Upper lobe of left lung (tissue), 6 donors: ENCODE data around the gene NCR2. TPM values are rescaled to one million over a fixed set of nuclear protein-coding genes. Genes with fewer than 3 reads are reported as not detected.
"Not testable (repeated sequence)": the region's sequence is repeated elsewhere in the genome, so short reads cannot be mapped to it uniquely, and the experiment has no call there.

ENCODE experiments used
- ATAC-seq, 2 donors: fragments of 200-7000 bp; cut with Tn5 transposase; one replicate each; pipeline ENCODE4 v1.9.1; 2022; ENCODE audit warnings: mild to moderate bottlenecking in 2 of 2, moderate library complexity in 2 of 2; ENCODE audit not compliant: low FRiP score in 2 of 2
- DNase-seq, 2 donors: peaks; one replicate each; pipeline ENCODE4 v3.0.0-alpha.2; 2019 to 2020
- H3K27ac ChIP-seq, 4 donors: fragments of 200-600 bp; sonication (generic); one replicate each; pipeline ENCODE4 v1.5.1; 2016 to 2019
- H3K27me3 ChIP-seq, 4 donors: fragments of 200-600 bp; sonication (generic); one replicate each; pipeline ENCODE4 v1.5.1; 2017 to 2019
- H3K36me3 ChIP-seq, 4 donors: fragments of 200-600 bp; sonication (generic); one replicate each; pipeline ENCODE4 v1.5.1; 2016 to 2019
- H3K4me1 ChIP-seq, 4 donors: fragments of 200-600 bp; sonication (generic); one replicate each; pipeline ENCODE4 v1.5.1; 2018 to 2019
- H3K4me3 ChIP-seq, 4 donors: fragments of 200-600 bp; sonication (generic); one replicate each; pipeline ENCODE4 v1.5.1; 2017 to 2019; ENCODE audit warnings: mild to moderate bottlenecking in 2 of 4, moderate library complexity in 1 of 4
- H3K9me3 ChIP-seq, 4 donors: fragments of 200-600 bp; sonication (generic); one replicate each; pipeline ENCODE4 v1.5.1; 2018 to 2019
- CTCF ChIP-seq, 6 experiments: fragments of 450-650 bp in 4 of 6; fragments of 200-600 bp in 2 of 6; sonication (generic) in 2 of 6; IDR thresholded peaks; one replicate each; pipeline ENCODE4 v1.5.1; 2016 to 2019; ENCODE audit warnings: antibody characterized with exemption in 6 of 6
- EP300 ChIP-seq, 4 donors: sonication (generic); formaldehyde crosslinking; IDR thresholded peaks; one replicate each; pipeline ENCODE4 v1.5.1; 2017; ENCODE audit warnings: antibody characterized with exemption in 4 of 4, control low read depth in 2 of 4
- POLR2A ChIP-seq, 4 donors: fragments of 450-650 bp; IDR thresholded peaks; one replicate each; pipeline ENCODE4 v1.5.1; 2016 to 2017; ENCODE audit warnings: antibody characterized with exemption in 4 of 4, mild to moderate bottlenecking in 2 of 4
- POLR2AphosphoS5 ChIP-seq, 2 donors: sonication (generic); formaldehyde crosslinking; IDR thresholded peaks; one replicate each; pipeline ENCODE4 v1.5.1; 2017; ENCODE audit warnings: antibody characterized with exemption in 2 of 2
- WGBS, 2 donors: methylation state at CpG; one replicate each; pipeline ENCODE4 v1.1.5; 2017 to 2018; 5-methylcytosine and 5-hydroxymethylcytosine counted together
- total RNA-seq, 6 donors: library from RNA; depleted of rRNA in 4 of 6; stranded (reverse); fragments of >200 nt in 4 of 6; gene quantifications; one replicate each; pipeline versions ENCODE4 v1.1.0 to v1.2.1, GENCODE V29; 2016 to 2021
- donor health status: DM: no; HTN: no; CAD: no; lungs with moderate emphysema.
- donor health status: DM: no; HTN: yes; CAD: no; lungs with severe emphysema.

Gene NCR2
- total RNA-seq, 6 donors from 2014 or later: not detected

- no peak overlapping the region for H3K27ac ChIP-seq
- no peak for ATAC-seq
- 57 to 58% methylated on average over 4 of the region's 4 CpGs for WGBS, 2 donors
- no peaks in the 10 kb centered on the region for H3K9me3 ChIP-seq
- H3K27me3 ChIP-seq: no peaks in the 10 kb centered on the region
- H3K4me3 ChIP-seq: no peak overlapping the region
- H3K4me1 ChIP-seq: peaks cover 8 to 29% (median 23%) of the 10 kb centered on the region in 4 donors
- no peaks in the 10 kb centered on the region for H3K36me3 ChIP-seq
- DNase-seq: no peak
- TF ChIP-seq CTCF (IDR thresholded peaks at IDR 0.05): no peak
- TF ChIP-seq EP300 (IDR thresholded peaks at IDR 0.05): no peak
- TF ChIP-seq POLR2AphosphoS5 (IDR thresholded peaks at IDR 0.05): no peak
- TF ChIP-seq POLR2A (IDR thresholded peaks at IDR 0.05): no peak
Measured at GRCh38 chr6:41289815-41290214, 45.6 kb upstream of the NCR2 start.

- Histone ChIP-seq H3K27me3 (no peaks in the 10 kb centered on the region), H3K9me3 (no peaks in the 10 kb centered on the region), H3K27ac (no peak overlapping the region), H3K36me3 (no peaks in the 10 kb centered on the region), H3K4me1 (peaks cover 5 to 29% (median 20%) of the 10 kb centered on the region in 4 donors), H3K4me3 (no peak overlapping the region)
- WGBS, 2 donors: 50 to 59% methylated on average over 1 of the region's 1 CpG
- ATAC-seq (no peak), DNase-seq (no peak)
- TF ChIP-seq POLR2A (IDR thresholded peaks at IDR 0.05) (no peak), POLR2AphosphoS5 (IDR thresholded peaks at IDR 0.05) (no peak), CTCF (IDR thresholded peaks at IDR 0.05) (no peak), EP300 (IDR thresholded peaks at IDR 0.05) (no peak)
Measured at GRCh38 chr6:41291717-41292116, 43.7 kb upstream of the NCR2 start.

GRCh38 chr6:41294214-41294872 lies 41.1 kb upstream of the NCR2 start:
- TF ChIP-seq POLR2A (IDR thresholded peaks at IDR 0.05) (no peak), CTCF (IDR thresholded peaks at IDR 0.05) (no peak), POLR2AphosphoS5 (IDR thresholded peaks at IDR 0.05) (no peak), EP300 (IDR thresholded peaks at IDR 0.05) (no peak)
- DNase-seq (peak in 1 of 2 donors; percentile 15), ATAC-seq (peak in 1 of 2 donors; percentile 22)
- H3K4me3 ChIP-seq: no peak overlapping the region
- 97% methylated on average over 3 of the region's 3 CpGs; no CpG with 5 or more reads in 1 of the 2 donors for WGBS, 2 donors
- H3K9me3 ChIP-seq: no peaks in the 10 kb centered on the region
- H3K4me1 ChIP-seq: peaks cover 0 to 11% (median 1%) of the 10 kb centered on the region in 4 donors
- H3K36me3 ChIP-seq: no peaks in the 10 kb centered on the region
- H3K27me3 ChIP-seq: no peaks in the 10 kb centered on the region
- H3K27ac ChIP-seq: no peak overlapping the region

- DNase-seq, H3K27ac ChIP-seq: not testable (repeated sequence)
- 56 to 64% methylated on average over 5 of the region's 5 CpGs for WGBS, 2 donors
Measured at GRCh38 chr6:41297248-41297647, 38.2 kb upstream of the NCR2 start.

GRCh38 chr6:41298785-41299502 lies 36.5 kb upstream of the NCR2 start:
- TF ChIP-seq POLR2A (IDR thresholded peaks at IDR 0.05) (no peak), POLR2AphosphoS5 (IDR thresholded peaks at IDR 0.05) (no peak), EP300 (IDR thresholded peaks at IDR 0.05) (no peak), CTCF (IDR thresholded peaks at IDR 0.05) (no peak)
- DNase-seq: no peak
- no peak for ATAC-seq
- WGBS, 2 donors: 54 to 58% methylated on average over 3 of the region's 3 CpGs
- H3K4me1 ChIP-seq: no peaks in the 10 kb centered on the region
- no peaks in the 10 kb centered on the region for H3K9me3 ChIP-seq
- no peaks in the 10 kb centered on the region for H3K27me3 ChIP-seq
- H3K27ac ChIP-seq: no peak overlapping the region
- no peak overlapping the region for H3K4me3 ChIP-seq
- H3K36me3 ChIP-seq: no peaks in the 10 kb centered on the region

More at GRCh38 chr6:41297248-41297647, 38.2 kb upstream of the NCR2 start:
- not testable (repeated sequence) for H3K4me1 ChIP-seq, H3K36me3 ChIP-seq, ATAC-seq, H3K4me3 ChIP-seq, H3K27me3 ChIP-seq, H3K9me3 ChIP-seq
